AG09319 (cell line): ENCODE data around the gene FOLR1.

Experiments used
- DNase-seq: peaks from one replicate; pipeline ENCODE4 v3.0.0-alpha.2; 2010; ENCODE audit warnings: low read depth; ENCODE audit errors: extremely low read depth
- CTCF ChIP-seq: IDR thresholded peaks from 2 replicates; pipeline ENCODE4 v1.5.1; 2011; ENCODE audit warnings: low read depth, mild to moderate bottlenecking, inconsistent platforms, low read length, moderate library complexity

FOLR1 gene

GRCh38 chr11:72222106-72222891 is 30.4 kb downstream of the FOLR1 start:
- DNase-seq = no peak
- no peak for TF ChIP-seq CTCF

- peak; percentile 11 for TF ChIP-seq CTCF
- DNase-seq = peak; percentile 76
Measured at GRCh38 chr11:72222907-72223614, 31.1 kb downstream of the FOLR1 start.

GRCh38 chr11:72223615-72224563 is 31.9 kb downstream of the FOLR1 start:
- TF ChIP-seq CTCF = no peak
- DNase-seq = no peak

- DNase-seq = no peak
- TF ChIP-seq CTCF = no peak
Measured at GRCh38 chr11:72224564-72225410, 32.8 kb downstream of the FOLR1 start, which contains the start of gene INPPL1. Gene INPPL1 (plus strand): TSS chr11:72224767. CDS start chr11:72224985, 218 bp downstream.

- TF ChIP-seq CTCF = no peak
- DNase-seq = no peak
Measured at GRCh38 chr11:72225411-72225951, 33.5 kb downstream of the FOLR1 start.

GRCh38 chr11:72226701-72227100 is 34.8 kb downstream of the FOLR1 start:
- TF ChIP-seq CTCF = no peak
- DNase-seq = no peak
